ENCODE measurements around the gene ZBTB16. TPM values are rescaled to one million over a fixed set of nuclear protein-coding genes. Genes with fewer than 3 reads are reported as not detected.

ZBTB16 gene
- total RNA-seq, 2 experiments from 2014 or later = 19.1 to 20.6 TPM

DNA sequence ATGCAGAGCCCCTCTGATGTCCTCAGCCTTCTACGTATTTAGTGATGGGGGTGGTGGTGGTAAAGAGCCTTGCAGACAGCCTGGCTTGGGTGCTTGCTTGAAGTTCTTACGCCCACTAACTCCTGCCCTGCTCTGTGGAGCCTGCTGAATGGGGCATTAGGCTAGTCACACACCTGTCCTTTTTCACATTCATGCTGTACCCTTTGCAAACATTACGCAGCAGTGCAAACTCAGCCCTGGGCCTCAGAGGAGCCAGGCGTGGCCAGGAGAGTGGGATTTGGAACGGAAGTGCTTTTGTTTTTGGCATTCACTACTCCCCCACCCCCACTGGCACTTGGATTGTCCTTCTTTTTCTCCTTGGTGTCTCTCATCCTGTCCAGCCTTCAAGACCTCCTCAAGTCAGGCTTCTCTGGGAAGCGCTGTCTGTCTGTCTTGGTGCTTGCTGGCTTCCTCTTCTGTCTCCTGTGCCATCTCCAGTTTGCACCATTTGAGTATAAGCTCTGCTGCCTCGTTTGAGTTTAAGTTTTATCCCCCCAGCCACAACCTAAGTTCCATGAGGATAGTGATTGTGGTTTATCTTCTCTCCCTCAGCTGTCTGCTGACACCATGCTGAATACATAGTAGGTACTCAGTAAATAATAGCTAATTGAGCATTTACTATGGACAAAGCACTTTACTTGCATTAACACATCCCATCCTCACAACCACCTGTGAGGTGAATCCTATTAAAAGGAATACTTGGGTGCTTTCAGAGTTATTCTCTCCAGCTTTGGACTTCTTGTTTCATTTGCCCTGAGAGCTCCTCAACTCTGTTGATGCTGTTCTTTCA is 26.7 kb downstream of the ZBTB16 start:
- Histone ChIP-seq H3K4me3 (ENCODE audit: low read length) (no peak overlapping the region), H3K4me1 (ENCODE audit: insufficient read depth, low read length) (peaks cover 48% of the 10 kb centered on the region), H3K27ac (ENCODE audit: low read depth in 1 of 2, low read length in 2 of 2) (no peak overlapping the region), H3K27me3 (ENCODE audit: control insufficient read depth in 1 of 2, insufficient read depth in 2 of 2, low read length in 2 of 2) (no peaks in the 10 kb centered on the region), H3K9me3 (ENCODE audit: control insufficient read depth in 1 of 2, insufficient read depth in 1 of 2, low read length in 2 of 2) (no peaks in the 10 kb centered on the region), H3K36me3 (ENCODE audit: insufficient read depth, low read length) (no peaks in the 10 kb centered on the region)
- Mint-ChIP-seq H3K27me3 (peaks cover 19% of the 10 kb centered on the region), H3K4me3 (no peak overlapping the region), H3K36me3 (ENCODE audit: low read depth) (no peaks in the 10 kb centered on the region), H3K4me1 (ENCODE audit: low read depth) (peaks cover 25% of the 10 kb centered on the region), H3K9me3 (no peaks in the 10 kb centered on the region), H3K27ac (no peak overlapping the region)
- DNase-seq (no peak), ATAC-seq (ENCODE audit: poor library complexity) (no peak)
- TF ChIP-seq, protein P1, sequence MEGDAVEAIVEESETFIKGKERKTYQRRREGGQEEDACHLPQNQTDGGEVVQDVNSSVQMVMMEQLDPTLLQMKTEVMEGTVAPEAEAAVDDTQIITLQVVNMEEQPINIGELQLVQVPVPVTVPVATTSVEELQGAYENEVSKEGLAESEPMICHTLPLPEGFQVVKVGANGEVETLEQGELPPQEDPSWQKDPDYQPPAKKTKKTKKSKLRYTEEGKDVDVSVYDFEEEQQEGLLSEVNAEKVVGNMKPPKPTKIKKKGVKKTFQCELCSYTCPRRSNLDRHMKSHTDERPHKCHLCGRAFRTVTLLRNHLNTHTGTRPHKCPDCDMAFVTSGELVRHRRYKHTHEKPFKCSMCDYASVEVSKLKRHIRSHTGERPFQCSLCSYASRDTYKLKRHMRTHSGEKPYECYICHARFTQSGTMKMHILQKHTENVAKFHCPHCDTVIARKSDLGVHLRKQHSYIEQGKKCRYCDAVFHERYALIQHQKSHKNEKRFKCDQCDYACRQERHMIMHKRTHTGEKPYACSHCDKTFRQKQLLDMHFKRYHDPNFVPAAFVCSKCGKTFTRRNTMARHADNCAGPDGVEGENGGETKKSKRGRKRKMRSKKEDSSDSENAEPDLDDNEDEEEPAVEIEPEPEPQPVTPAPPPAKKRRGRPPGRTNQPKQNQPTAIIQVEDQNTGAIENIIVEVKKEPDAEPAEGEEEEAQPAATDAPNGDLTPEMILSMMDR (IDR thresholded peaks at IDR 0.05) = no peak
- intact Hi-C loops (cut with DNase I, micrococcal nuclease) = no loop called here
- ChIA-PET POLR2A (no interaction called here), CTCF (no interaction called here)

DNA sequence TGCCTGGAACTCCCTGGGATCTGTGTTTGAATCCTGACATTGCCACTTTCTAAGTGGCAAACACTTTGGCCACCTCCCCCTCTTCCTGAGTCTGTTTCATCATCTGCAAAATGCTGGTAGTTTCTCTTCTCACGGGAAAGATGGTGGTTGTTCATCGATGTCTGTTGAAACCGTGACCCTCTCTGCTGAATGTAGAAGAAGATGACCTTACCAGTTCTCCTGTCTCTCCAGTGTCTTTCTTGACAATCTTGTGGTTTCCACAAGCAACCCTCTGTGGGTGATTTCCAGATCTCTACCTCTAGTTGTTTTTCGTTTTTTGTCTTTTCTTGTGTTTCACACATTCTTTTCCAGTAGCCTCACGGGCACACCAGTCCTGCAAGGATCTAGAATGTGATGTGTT is 27.5 kb downstream of the ZBTB16 start:
- no peak overlapping the region for H3K27ac Mint-ChIP-seq
- Histone ChIP-seq H3K36me3 (ENCODE audit: insufficient read depth, low read length) (no peaks in the 10 kb centered on the region), H3K9me3 (ENCODE audit: control insufficient read depth in 1 of 2, insufficient read depth in 1 of 2, low read length in 2 of 2) (no peaks in the 10 kb centered on the region), H3K27ac (ENCODE audit: low read depth in 1 of 2, low read length in 2 of 2) (no peak overlapping the region), H3K4me3 (ENCODE audit: low read length) (no peak overlapping the region), H3K4me1 (ENCODE audit: insufficient read depth, low read length) (peaks cover 46% of the 10 kb centered on the region), H3K27me3 (ENCODE audit: control insufficient read depth in 1 of 2, insufficient read depth in 2 of 2, low read length in 2 of 2) (no peaks in the 10 kb centered on the region)
- no peaks in the 10 kb centered on the region for H3K9me3 Mint-ChIP-seq
- ChIA-PET POLR2A (no interaction called here), CTCF (no interaction called here)
- peaks cover 25% of the 10 kb centered on the region for H3K4me1 Mint-ChIP-seq (ENCODE audit: low read depth)
- intact Hi-C loops (cut with DNase I, micrococcal nuclease) = no loop called here
- ATAC-seq (ENCODE audit: poor library complexity) (no peak), DNase-seq (no peak)
- H3K36me3 Mint-ChIP-seq (ENCODE audit: low read depth) = no peaks in the 10 kb centered on the region
- TF ChIP-seq, protein P1 (IDR thresholded peaks at IDR 0.05) = no peak
- no peak overlapping the region for H3K4me3 Mint-ChIP-seq
- H3K27me3 Mint-ChIP-seq = peaks cover 15% of the 10 kb centered on the region

DNA sequence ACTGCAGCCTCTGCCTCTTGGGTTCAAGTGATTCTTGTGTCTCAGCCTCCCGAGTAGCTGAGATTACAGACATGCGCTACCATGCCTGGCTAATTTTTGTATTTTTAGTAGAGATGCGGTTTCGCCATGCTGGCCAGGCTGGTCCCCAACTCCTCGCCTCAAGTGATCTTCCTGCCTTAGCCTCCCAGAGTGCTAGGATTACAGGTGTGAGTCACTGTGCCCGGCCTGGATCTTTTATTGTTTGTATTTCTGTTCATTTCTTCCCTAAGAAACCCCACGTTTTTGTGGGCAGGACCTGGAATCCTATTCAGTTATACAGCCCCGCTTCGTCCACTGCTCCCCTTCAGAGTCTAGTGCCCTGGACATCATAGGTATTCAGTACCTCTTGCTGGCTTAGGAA is 28.7 kb downstream of the ZBTB16 start:
- Mint-ChIP-seq H3K36me3 (ENCODE audit: low read depth) (no peaks in the 10 kb centered on the region), H3K27me3 (peaks cover 10% of the 10 kb centered on the region), H3K4me1 (ENCODE audit: low read depth) (peaks cover 20% of the 10 kb centered on the region), H3K4me3 (no peak overlapping the region), H3K9me3 (no peaks in the 10 kb centered on the region), H3K27ac (no peak overlapping the region)
- POLR2A ChIA-PET = no interaction called here
- intact Hi-C loops (cut with DNase I, micrococcal nuclease) = no loop called here
- DNase-seq (no peak), ATAC-seq (ENCODE audit: poor library complexity) (no peak)
- TF ChIP-seq, protein P1 (IDR thresholded peaks at IDR 0.05) = no peak
- no peak overlapping the region for H3K4me3 ChIP-seq (ENCODE audit: low read length)
- H3K27ac ChIP-seq (ENCODE audit: low read depth in 1 of 2, low read length in 2 of 2) = no peak overlapping the region
- H3K27me3 ChIP-seq (ENCODE audit: control insufficient read depth in 1 of 2, insufficient read depth in 2 of 2, low read length in 2 of 2) = no peaks in the 10 kb centered on the region
- peaks cover 34% of the 10 kb centered on the region for H3K4me1 ChIP-seq (ENCODE audit: insufficient read depth, low read length)
- no peaks in the 10 kb centered on the region for H3K36me3 ChIP-seq (ENCODE audit: insufficient read depth, low read length)
- CTCF ChIA-PET = no interaction called here
- H3K9me3 ChIP-seq (ENCODE audit: control insufficient read depth in 1 of 2, insufficient read depth in 1 of 2, low read length in 2 of 2) = no peaks in the 10 kb centered on the region
